NCI-H2227 (cell line): ENCODE measurements around the gene MT3.
A peak's percentile ranks its signal among the peaks of the same experiment; 100 is the strongest.
"Not testable (repeated sequence)": the region's sequence is repeated elsewhere in the genome, so short reads cannot be mapped to it uniquely, and the experiment has no call there.

ENCODE experiments used
- DNase-seq: peaks from one replicate; lab custom pipeline; 2025; ENCODE audit not compliant: unreplicated experiment; lab: John Stamatoyannopoulos, UW

Gene MT3

DNA sequence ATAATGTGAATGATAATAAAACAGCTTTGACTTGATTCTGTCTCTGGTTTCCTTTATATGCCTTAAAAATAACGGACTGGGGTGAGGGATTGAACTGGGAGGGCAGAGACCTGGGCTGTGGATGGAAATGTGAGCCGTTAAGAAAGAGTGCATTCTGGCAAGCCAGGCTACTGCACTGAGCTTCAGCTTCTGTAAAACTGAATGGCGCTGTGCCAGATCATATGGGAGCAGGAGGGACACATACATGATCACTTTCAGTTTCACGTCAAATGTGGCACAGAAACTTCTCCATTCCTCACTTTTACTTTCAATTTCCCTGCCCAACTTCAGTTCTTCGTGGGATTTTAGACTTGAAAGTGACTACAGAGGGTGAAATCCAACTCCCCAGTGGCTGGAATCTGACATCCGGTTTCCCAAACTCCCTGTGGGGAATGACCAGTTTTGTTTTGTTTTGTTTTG, 20.2 kb downstream of the MT3 start:
- peak; percentile 19 for DNase-seq

DNA sequence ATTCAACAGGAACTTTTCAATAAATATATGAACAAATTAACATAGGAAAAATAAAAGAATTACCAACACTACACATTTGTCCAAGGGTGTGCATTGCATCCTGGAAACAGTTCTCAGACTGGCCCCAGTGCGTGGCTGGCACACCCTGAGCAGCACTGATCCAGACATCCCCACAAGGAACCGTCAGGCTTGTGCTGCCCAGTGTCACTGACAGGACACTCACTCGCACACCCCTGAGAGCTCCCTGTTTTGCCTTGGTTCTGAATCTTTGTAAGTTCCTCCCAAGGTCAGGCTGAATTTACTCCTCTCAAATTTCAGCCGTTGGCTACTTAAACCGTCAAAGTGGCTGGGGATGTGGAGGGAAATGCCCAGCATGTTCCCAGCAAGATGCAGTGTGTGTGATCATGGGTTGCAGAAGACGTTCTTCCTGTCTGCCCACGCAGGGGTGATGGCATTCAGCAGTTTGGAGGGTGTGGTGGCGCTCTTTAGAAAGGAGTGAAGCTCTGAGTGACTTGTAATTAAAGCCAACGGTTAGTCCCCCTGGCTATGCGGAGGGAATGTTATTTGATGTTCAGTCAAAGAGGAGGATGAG, 20.8 kb downstream of the MT3 start:
- no peak for DNase-seq

DNA sequence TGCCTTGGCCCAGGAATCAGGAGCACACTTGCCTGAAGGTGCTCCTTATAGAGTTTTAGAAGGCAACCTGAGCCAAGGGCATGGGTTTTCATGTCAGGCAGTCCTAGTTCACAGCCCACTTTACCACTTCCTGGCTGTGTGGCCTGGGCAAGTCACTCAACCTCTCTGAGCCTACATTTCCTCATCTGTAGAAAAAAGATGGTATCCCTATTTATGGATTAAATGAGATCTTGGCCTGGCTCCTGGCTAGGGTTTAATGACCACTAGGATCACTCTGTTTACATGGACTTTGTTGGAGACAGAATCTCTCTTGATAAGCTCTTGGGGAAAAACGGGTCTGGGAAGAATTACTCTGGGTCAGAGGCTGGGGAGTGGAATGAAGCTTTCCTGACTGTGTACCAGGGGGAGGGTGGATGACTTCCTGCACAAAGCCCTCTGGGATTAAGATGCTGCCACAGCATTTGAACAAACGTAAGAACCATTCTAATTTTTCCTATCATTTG, 21.3 kb downstream of the MT3 start:
- no peak for DNase-seq

DNA sequence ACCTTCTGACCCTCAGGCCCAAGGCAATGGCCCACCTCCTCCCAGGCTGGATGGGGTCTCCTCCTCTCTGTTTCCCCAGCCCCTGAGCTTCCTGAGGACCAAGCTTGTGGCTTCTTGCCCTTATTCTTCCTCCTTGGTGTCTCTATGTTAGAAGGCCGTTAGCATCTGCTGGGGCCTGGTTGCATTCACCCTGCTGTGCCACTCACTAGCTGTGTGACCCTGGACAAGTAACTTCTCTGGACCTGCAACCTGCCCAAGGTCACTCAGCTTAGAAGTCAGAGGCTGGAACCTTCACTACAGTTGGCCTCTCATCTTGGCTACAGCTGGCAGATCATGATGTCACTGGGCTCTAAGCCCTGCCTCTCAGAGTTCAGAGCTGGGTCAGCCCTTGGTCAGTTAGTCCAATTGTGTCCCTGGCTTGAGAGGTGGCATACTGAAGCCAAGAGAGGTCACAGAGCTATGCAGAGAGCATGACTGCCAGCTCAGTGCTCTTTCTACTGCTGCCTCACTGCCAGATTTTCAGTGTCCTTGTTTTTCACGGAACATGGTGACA, 22.0 kb downstream of the MT3 start:
- DNase-seq, result no peak

DNA sequence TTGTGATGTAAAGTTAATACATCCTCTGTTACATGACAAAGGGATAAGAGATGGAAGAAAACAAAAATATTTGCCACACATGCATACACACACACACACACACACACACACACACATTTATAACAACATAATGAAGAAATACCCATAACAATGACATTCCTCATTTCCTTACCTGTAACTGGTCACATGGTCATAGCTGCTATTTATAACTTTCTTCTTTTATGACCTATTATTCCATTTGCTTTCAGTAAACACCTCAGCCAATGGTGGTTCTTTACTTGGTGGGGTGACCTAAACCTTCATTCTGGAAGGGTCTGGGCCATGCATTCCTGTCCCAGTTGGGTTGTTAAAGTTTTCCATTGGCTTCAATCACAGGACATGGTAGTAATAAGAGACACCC, 24.4 kb downstream of the MT3 start:
- no peak for DNase-seq

DNA sequence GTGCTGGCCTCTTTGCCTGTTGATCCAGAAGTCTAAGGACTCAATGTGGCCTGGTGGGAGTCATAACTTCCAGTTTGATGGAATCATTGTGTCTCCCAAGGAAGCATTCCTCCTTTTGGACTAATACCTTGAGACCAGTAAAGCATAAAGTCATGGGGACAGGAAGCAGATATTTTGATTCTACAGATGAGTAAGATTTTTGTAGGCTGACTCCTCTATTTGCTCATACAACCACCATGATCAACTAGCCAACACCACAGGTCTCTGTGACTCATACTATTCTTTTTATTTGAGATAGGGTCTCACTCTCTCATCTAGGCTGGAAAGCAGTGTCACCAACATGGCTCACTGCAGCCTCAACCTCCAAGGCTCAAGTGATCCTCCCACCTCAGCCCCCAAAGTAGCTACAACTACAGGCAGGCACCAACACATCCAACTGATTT, 25.2 kb downstream of the MT3 start:
- no peak for DNase-seq

DNA sequence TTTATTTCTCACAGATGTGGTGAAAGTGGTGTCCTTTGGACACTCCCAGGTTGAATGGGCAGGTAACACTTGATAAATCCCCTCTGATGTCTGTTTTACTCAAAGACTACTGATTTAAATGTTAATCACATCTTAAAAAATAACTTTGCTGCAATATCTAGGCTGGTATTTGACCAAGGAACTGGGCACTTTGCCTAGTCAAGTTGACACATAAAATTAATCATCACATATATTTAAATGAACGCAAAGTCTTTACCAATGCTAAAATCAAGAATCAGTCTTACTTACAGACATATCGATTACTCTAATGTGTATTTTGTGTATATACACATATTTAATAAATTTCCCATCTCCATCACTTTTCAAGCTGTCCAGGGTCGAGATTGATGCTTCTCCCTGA, 26.0 kb downstream of the MT3 start:
- no peak for DNase-seq

DNA sequence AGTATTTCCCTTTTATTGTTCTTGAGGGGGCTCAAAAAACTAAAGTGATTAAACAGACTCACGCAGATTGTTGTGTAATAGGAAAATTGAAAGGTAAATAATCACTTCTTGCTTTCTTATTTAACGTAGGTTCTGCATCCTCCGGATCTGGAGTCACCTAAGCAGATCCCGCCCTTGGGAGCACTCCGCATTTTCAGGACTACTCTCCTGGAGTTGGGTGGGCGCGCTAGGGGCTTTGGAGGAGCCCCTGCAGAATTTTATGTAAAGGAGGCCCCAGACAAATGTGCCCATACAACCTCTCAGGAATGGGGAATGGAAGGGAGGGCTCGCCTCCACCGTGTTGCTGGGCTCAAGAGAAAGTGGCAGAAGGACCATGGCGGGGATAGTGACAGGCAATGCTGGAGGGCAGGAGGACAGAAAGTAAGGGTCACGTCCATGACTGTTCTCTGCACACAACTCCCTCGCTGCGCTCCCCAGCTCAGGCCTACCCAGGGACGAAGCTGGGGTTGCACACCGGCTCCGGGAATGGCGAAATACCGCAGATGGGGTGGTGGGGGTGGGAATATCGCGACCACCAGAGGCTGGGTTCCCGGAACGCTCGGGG, 27.4 kb downstream of the MT3 start:
- DNase-seq, result no peak

DNA sequence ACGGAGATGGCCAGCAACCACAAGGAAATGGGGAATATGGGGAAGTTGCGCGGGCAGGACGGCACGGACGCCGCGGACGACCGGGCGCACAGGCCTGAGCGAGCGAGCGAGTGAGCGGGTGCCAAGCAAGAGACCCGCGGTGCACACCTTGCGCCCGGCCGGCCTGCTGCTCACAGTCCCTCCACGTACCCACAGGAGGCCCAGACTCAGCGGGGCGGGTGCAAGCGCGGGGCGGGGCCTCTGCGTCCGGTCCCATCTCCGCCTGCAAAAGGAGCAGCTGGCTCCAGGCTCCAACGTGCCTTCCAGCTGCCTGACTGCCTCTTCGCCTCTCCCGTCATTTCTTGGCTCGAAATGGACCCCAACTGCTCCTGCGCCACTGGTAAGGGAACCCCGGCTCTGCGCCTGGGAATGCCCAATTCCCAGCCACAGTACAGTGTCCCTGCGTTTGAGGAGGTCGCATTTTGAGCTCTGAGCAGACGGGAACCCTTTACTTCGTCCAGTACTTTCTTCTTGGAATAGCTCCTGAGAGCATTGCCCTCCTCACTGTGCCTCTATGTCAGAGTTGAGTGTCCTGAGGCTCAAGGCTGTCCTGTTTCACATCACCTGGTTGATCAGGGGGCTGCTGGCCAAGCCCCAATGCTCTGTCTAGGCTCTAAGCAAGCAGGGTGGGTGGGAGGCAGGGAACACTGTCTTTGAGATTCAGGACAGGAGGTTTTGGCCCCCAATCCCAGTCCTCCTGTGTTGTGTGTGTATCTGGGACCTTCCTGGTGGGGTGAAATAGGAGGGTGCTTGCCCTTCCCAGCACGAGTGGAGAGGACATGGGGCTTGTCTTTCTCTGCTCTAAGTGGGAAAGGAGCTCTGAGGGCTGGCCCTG, 28.1 kb downstream of the MT3 start:
- no peak for DNase-seq

DNA sequence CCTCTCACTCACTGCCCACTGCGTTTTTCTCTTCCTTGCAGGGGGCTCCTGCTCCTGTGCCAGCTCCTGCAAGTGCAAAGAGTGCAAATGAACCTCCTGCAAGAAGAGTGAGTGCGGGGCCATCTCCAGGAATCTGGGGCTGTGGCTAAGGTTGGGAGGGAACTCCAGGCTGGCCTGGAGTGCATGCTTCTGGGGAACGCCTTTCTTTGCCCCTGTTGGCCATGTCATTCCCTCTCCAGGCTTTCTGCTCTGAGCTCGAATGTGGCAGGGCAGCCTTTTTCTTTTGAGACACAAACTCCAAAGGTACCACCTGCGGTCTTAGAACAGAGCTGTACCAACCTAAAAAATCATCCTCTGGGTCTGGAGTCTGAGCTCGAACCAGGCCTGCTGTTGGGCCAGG, 28.8 kb downstream of the MT3 start:
- DNase-seq, result no peak

DNA sequence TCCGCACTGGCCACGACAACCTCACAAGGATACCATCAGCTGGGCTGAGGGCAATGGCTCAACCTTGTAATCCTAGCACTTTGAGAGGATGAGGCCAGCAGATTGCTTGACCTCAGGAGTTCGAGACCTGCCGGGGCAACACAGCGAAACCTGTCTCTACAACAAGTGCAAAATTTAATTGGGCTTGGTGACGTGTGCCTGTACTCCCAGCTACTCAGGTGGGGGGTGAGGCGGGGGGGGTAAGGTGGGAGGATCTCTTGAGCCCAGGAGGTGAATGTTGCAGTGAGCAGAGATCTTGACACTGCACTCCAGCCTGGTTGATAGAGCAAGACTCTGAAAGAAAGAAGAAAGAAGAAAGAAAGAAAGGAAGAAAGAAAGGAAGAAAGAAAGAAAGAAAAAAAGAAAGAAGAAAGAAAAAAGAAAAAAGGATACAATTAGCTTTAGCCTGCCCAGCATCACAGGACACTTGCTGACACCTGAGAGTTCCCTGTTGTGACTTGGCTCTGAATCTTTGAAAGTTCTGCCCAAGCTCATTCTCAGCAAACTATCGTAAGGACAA, 31.1 kb downstream of the MT3 start:
- DNase-seq, result no peak

DNA sequence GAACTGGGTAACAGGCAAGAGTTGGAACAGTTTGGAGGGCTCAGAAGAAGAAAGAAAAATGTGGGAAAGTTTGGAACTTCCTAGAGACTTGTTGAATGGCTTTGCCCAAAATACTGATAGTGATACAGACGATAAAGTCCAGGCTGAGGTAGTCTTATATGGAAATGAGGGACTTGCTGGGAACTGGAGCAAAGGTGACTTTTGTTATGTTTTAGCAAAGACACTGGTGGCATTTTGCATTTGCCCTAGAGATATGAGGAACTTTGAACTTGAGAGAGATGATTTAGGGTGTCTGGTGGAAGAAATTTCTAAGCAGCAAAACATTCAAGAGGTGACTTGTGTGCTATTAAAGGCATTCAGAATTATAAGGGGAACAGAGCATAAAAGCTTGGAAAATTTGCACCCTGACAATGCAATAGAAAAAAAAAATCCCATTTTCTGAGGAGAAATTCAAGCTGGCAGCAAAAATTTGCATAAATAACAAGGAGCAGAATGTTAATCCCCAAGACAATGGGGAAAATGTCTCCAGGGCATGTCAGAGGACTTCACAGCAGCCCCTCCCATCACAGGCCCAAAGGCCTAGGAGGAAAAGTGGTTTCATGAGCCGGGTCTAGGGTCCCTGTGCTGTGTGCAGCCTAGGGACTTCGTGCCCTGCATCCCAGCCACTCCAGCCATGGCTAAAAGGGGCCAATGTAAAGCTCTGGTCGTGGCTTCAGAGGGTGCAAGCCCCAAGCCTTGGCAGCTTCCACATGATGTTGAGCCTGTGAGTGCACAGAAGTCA, 32.5 kb downstream of the MT3 start:
- not testable (repeated sequence) for DNase-seq

DNA sequence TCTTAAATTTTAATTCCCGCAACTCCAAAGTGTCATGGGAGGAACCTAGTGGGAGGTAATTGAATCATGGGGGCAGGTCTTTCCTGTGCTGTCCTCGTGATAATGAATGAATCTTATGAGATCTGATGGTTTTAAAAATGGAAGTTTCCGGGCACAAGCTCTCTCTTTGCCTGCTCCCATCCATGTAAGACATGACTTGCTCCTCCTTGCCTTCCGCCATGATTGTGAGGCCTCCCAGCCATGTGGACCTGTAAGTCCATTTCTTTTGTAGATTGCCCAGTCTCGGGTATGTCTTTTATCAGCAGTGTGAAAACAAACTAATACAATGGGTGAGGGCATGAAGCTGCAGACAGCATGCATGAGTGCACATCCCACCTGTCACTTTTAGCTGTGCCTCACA, 33.9 kb downstream of the MT3 start:
- DNase-seq, result not testable (repeated sequence)

DNA sequence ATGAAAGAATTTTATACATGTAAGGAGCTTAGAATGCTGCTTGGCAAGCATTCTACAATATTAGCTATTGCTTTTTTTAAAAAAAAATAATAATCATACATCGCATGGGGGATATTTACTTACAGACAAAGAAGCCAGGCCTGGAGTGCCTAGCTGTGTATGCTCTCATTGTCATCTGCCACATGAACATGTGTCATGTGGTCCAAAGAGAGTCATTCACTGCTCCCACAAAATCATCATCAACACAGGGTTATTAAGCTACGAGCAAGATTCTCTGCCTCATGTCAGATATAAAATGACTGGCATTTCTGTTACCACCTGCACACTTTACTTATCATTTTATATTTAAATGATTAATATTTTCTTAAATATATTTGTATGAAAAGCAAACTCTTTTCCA, 34.3 kb downstream of the MT3 start:
- DNase-seq, result no peak

DNA sequence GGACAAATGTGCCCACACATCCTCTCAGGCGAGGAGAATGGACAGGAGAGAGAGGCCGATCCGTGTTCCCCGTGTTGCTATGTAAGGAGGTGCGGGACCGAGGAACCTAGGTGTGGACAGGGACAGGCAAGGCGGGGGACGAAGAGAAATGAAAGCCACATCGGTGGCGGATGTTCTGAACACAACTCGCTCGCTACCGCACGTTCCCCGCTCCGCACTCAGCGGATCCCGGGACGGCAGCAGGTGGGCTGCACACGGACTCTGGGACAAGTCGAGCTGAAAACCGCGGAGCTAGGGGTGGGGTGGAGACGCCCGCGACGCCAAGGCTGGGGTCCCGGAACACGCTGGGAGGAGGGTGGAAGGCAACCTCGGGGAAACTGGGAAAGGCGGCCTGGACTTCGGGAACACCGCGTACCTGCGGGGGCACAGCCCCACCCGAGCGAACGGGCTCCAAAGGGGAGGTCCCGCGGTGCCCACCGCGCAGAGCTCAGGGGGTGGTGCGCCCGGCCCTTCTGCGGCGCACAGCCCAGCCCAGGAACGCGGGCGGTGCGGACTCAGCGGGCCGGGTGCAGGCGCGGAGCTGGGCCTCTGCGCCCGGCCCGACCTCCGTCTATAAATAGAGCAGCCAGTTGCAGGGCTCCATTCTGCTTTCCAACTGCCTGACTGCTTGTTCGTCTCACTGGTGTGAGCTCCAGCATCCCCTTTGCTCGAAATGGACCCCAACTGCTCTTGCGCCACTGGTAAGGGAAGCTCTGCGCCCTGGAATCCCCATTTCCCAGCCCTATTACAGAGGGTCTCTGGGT, 36.0 kb downstream of the MT3 start, which contains the start of gene MT1E:
TSS of gene MT1E (plus strand) at position 642 of the 803 bp plus-strand sequence. CDS start at position 713, 71 bp downstream.
- peak; percentile 59 for DNase-seq

DNA sequence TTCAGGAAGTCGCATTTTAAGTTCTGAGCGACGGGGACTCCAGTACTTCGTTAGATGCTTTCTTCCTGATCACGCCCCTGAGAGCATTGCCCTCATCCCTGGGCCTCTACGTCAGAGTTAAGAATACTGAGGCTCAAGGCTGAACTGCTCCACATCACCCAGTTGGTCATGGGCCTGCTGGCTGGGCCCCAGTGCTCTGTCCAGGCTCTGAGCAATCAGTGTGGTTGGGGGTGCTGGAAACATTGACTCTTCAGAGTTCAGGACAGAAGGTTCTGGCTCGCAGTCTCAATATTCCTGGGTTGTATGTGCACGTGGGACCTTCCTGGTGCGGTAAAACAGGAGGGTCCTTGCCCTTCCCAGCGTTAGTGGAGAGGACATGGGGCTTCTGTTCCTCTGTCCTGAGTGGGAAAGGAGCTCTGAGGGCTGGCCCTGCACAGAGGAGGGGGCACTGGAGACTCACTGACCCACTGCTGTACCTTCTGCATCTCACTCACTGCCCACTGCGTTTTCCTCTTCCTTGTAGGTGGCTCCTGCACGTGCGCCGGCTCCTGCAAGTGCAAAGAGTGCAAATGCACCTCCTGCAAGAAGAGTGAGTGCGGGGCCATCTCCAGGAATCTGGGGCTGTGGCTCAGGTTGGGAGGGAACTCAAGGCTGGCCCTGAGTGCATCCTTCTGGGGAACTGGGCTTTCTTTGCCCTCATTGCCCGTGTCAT, 36.8 kb downstream of the MT3 start:
- DNase-seq, result no peak

DNA sequence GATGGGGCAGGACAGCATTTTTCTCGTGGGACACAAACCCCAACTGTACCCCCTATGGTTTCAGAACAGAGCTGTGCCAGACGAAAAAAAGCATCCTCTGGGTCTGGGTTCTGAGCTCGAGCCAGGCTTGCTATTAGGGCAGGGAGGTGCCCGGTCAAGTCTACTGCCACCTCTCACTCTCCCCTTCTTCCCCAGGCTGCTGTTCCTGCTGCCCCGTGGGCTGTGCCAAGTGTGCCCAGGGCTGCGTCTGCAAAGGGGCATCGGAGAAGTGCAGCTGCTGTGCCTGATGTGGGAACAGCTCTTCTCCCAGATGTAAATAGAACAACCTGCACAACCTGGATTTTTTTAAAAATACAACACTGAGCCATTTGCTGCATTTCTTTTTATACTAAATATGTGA, 37.4 kb downstream of the MT3 start:
- DNase-seq, result no peak

DNA sequence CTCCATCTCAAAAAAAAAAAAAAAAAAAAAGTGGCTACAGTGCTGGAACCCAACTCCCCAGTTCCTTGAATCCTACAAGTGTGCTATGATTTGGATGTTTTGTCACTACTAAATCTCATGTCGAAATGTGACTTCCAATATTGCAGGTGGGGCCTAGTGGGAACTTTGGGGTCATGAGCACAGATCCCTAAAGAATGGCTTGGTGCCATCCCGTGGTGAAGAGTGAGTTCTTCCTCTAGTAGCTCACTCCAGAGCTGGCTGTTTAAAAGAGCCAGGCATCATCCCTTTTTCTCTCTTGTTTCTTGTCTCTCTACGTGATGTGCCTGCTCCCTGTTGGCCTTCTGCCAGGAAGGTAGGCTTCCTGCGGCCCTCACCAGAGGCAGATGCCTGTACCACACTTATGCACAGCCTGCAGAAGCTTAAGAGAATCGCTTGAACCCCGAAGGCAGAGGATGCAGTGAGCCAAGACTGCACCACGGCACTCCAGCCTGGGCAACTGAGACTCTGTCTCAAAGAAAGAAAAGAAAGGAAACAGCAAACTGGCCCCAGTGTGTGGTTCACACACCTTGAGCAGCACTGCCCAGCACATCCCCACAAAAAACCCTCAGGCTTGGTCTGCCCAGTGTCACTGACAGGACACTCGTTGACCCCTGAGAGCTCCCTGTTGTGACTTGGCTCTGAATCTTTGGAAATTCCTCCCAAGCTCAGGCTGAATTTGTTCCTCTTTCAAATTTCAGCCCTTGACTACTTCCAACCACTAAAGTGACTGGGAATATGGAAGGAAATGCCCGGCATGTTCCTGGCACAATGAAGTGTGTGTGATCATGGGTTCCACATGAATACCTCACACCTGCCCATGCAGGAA, 39.4 kb downstream of the MT3 start:
- peak; percentile 17 for DNase-seq
